IMR-90 (cell line): ENCODE data around the gene FBXL13. TPM values are rescaled to one million over a fixed set of nuclear protein-coding genes. Genes with fewer than 3 reads are reported as not detected.

Experiments
- ATAC-seq: fragments of 200-7000 bp; cut with Tn5 transposase; 2 replicates; pipeline ENCODE4 v1.9.1; 2020; ENCODE audit warnings: low read depth, mild to moderate bottlenecking, moderate library complexity
- BruUV-seq: library from RNA; stranded (reverse); fragments of 400-500 nt; replicated peaks from 2 replicates; lab custom pipeline; 2021; lab: Mats Ljungman, UMichigan
- CTCF ChIA-PET: fragments of 300-600 bp; formaldehyde crosslinking; extraction: SDS; loops from one replicate; lab custom pipeline; 2021; ENCODE audit warnings: antibody characterized with exemption; lab: Yijun Ruan, JAX
- POLR2A ChIA-PET: fragments of 300-600 bp; sonication (Branson Sonifier 250); formaldehyde crosslinking; loops from one replicate; lab custom pipeline; 2022; ENCODE audit warnings: antibody characterized with exemption; ENCODE audit not compliant: unreplicated experiment; lab: Charles Lee
- DNase-seq: peaks from one replicate; pipeline ENCODE4 v3.0.0; 2013
- H2AFZ ChIP-seq: replicated peaks from 2 replicates; pipeline ENCODE3; 2013; ENCODE audit warnings: low read length, mild to moderate bottlenecking; ENCODE audit not compliant: poor library complexity
- H2AK5ac ChIP-seq: 2 replicates; pipeline ENCODE4 v1.6.1; 2013; ENCODE audit warnings: low read depth, low read length, inconsistent platforms
- H2AK9ac ChIP-seq: replicated peaks from 2 replicates; pipeline ENCODE3; 2013; ENCODE audit warnings: mild to moderate bottlenecking, low read depth, low read length, moderate library complexity; ENCODE audit not compliant: poor library complexity
- H2BK120ac ChIP-seq: 2 replicates; pipeline ENCODE4 v1.6.1; 2013; ENCODE audit warnings: low read depth, low read length, inconsistent platforms
- H2BK15ac ChIP-seq: 3 replicates; pipeline ENCODE4 v1.6.1; 2013; ENCODE audit warnings: low read depth, low read length, inconsistent platforms
- H2BK20ac ChIP-seq: 2 replicates; pipeline ENCODE4 v1.6.1; 2013; ENCODE audit warnings: low read depth, mild to moderate bottlenecking, inconsistent platforms, low read length, moderate library complexity
- H2BK5ac ChIP-seq: 2 replicates; pipeline ENCODE4 v1.6.1; 2013; ENCODE audit warnings: mild to moderate bottlenecking, low read depth, low read length, inconsistent platforms; ENCODE audit not compliant: poor library complexity, severe bottlenecking
- H3K14ac ChIP-seq: replicated peaks from 2 replicates; pipeline ENCODE4 v1.6.1; 2013; ENCODE audit warnings: low read depth, low read length, inconsistent platforms
- H3K18ac ChIP-seq: 2 replicates; pipeline ENCODE4 v1.6.1; 2013; ENCODE audit warnings: low read depth, low read length, control low read depth
- H3K23ac ChIP-seq: 2 replicates; pipeline ENCODE4 v1.6.1; 2013; ENCODE audit warnings: low read depth, low read length, inconsistent platforms
- H3K27ac ChIP-seq: 2 replicates; pipeline ENCODE4 v1.5.1; 2013; ENCODE audit warnings: mild to moderate bottlenecking, control low read depth, low read length; ENCODE audit not compliant: insufficient read depth
- H3K27me3 ChIP-seq: 2 replicates; pipeline ENCODE4 v1.6.1; 2013; ENCODE audit warnings: low read length; ENCODE audit not compliant: control insufficient read depth, insufficient read depth
- H3K36me3 ChIP-seq: 2 replicates; pipeline ENCODE4 v1.6.1; 2013; ENCODE audit warnings: low read length, mixed read lengths; ENCODE audit not compliant: control insufficient read depth, insufficient read depth
- H3K4ac ChIP-seq: 2 replicates; pipeline ENCODE4 v1.6.1; 2013; ENCODE audit warnings: low read depth, low read length, inconsistent platforms
- H3K4me1 ChIP-seq: 2 replicates; pipeline ENCODE4 v1.6.1; 2013; ENCODE audit warnings: low read length, mixed read lengths; ENCODE audit not compliant: control insufficient read depth, insufficient read depth
- H3K4me2 ChIP-seq: 2 replicates; pipeline ENCODE4 v1.6.1; 2013; ENCODE audit warnings: low read depth, mild to moderate bottlenecking, control low read depth, low read length, moderate library complexity
- H3K4me3 ChIP-seq: 2 replicates; pipeline ENCODE4 v1.5.1; 2013; ENCODE audit warnings: low read depth, mild to moderate bottlenecking, control low read depth, low read length, moderate library complexity; ENCODE audit not compliant: insufficient read depth
- H3K56ac ChIP-seq: 2 replicates; pipeline ENCODE4 v1.6.1; 2013; ENCODE audit warnings: low read length, inconsistent platforms; ENCODE audit not compliant: insufficient read depth; ENCODE audit errors: extremely low read depth
- H3K79me1 ChIP-seq, 2 experiments: 2 replicates each; pipeline ENCODE4 v1.6.1; 2013; ENCODE audit warnings: low read length in 2 of 2, inconsistent platforms in 1 of 2, low read depth in 1 of 2
- H3K9ac ChIP-seq: 2 replicates; pipeline ENCODE4 v1.6.1; 2013; ENCODE audit warnings: low read depth, low read length, control low read depth
- H3K9me1 ChIP-seq: 2 replicates; pipeline ENCODE4 v1.6.1; 2013; ENCODE audit warnings: low read length, inconsistent platforms; ENCODE audit not compliant: insufficient read depth
- H3K9me3 ChIP-seq: 2 replicates; pipeline ENCODE4 v1.6.1; 2013; ENCODE audit warnings: low read length; ENCODE audit not compliant: control insufficient read depth, insufficient read depth
- H4K20me1 ChIP-seq: 2 replicates; pipeline ENCODE4 v1.6.1; 2013; ENCODE audit warnings: low read length, inconsistent platforms; ENCODE audit not compliant: insufficient read depth
- H4K5ac ChIP-seq: 2 replicates; pipeline ENCODE4 v1.6.1; 2013; ENCODE audit warnings: mild to moderate bottlenecking, low read depth, low read length, control low read depth
- H4K8ac ChIP-seq, 2 experiments: 2 replicates each; pipeline ENCODE4 v1.6.1; 2013; ENCODE audit warnings: low read depth in 2 of 2, low read length in 2 of 2, control low read depth in 1 of 2, inconsistent platforms in 1 of 2
- H4K91ac ChIP-seq: 2 replicates; pipeline ENCODE4 v1.6.1; 2013; ENCODE audit warnings: low read depth, low read length, inconsistent platforms; ENCODE audit not compliant: insufficient read depth
- CEBPB ChIP-seq: IDR thresholded peaks from 2 replicates; pipeline ENCODE4 v1.6.1; 2012; ENCODE audit warnings: low read depth, low read length, improper control_type of control experiment
- ELK1 ChIP-seq: fragments of 150-350 bp; IDR thresholded peaks from 2 replicates; pipeline ENCODE4 v1.6.1; 2016; ENCODE audit warnings: low read depth, mild to moderate bottlenecking, low read length, moderate library complexity, borderline replicate concordance
- MAFK ChIP-seq: IDR thresholded peaks from 2 replicates; pipeline ENCODE4 v1.6.1; 2012; ENCODE audit warnings: low read depth, low read length, improper control_type of control experiment
- RAD21 ChIP-seq: IDR thresholded peaks from 2 replicates; pipeline ENCODE4 v1.6.1; 2012; ENCODE audit warnings: low read length, improper control_type of control experiment
- RFX5 ChIP-seq: IDR thresholded peaks from 2 replicates; pipeline ENCODE4 v1.8.0; 2012; ENCODE audit warnings: low read depth, mild to moderate bottlenecking, low read length, moderate library complexity
- WGBS, 2 experiments: methylation state at CpG; one replicate each; pipeline versions ENCODE4 v1.1.5 to v1.1.7; 2013; ENCODE audit warnings: missing lambda C conversion rate in 2 of 2; ENCODE audit not compliant: insufficient read length in 1 of 2; ENCODE audit errors: extremely low coverage in 2 of 2; 5-methylcytosine and 5-hydroxymethylcytosine counted together
- dilution Hi-C: fragments of 300-500 bp; cut with HindIII; formaldehyde crosslinking; loops from one replicate; pipeline ENCODE4 v1.14.3; 2018; ENCODE audit warnings: low sequenced_read_pairs; ENCODE audit not compliant: unreplicated experiment
- in situ Hi-C: fragments of 300-500 bp; cut with MboI; formaldehyde crosslinking; loops from 3 replicates; pipeline ENCODE4 v1.14.3; 2019; ENCODE audit warnings: low sequenced_read_pairs, inconsistent platforms, mixed read lengths
- intact Hi-C: fragments of 100-400 bp; cut with micrococcal nuclease; formaldehyde crosslinking; loops from 2 replicates; pipeline ENCODE4 v1.10.0; 2022
- polyA plus RNA-seq, 3 experiments: library from polyadenylated mRNA; depleted of rRNA; stranded (reverse); fragments of >200 nt; gene quantifications; 2 replicates each; pipeline ENCODE4 v1.2.3, GENCODE V29; 2012; ENCODE audit warnings: low replicate concordance in 1 of 3
- total RNA-seq: library from RNA; depleted of rRNA; stranded (reverse); fragments of >200 nt; gene quantifications from 2 replicates; pipeline ENCODE4 v1.2.3, GENCODE V29; 2012

FBXL13 gene
- total and polyA plus RNA-seq, 2 of the 4 experiments (the other 2 are of a cell fraction), result 0.24 to 0.36 TPM

- TF ChIP-seq CEBPB (no peak), RFX5 (no peak)
Measured at GRCh38 chr7:102813191-102814024, 261.2 kb downstream of the FBXL13 start (continued).

GRCh38 chr7:102811942-102812678 lies 262.5 kb downstream of the FBXL13 start:
- no peak overlapping the region for H2AK5ac ChIP-seq
- TF ChIP-seq MAFK (peak; percentile 90), ELK1 (no peak), RAD21 (no peak)
- WGBS, 2 experiments, result no CpG with 5 or more reads among the region's 8 CpGs
- H2BK120ac ChIP-seq, result no peak overlapping the region
- H3K56ac ChIP-seq, result no peak overlapping the region
- intact Hi-C loops, result no loop called here
- no peak overlapping the region for H4K5ac ChIP-seq
- BruUV-seq, result no TSS peak
- H3K4ac ChIP-seq, result no peak overlapping the region
- no peak overlapping the region for H3K4me2 ChIP-seq
- dilution Hi-C loops, result no loop called here
- in situ Hi-C loops, result no loop called here
- peaks cover 4% of the 10 kb centered on the region for H3K9me3 ChIP-seq
- no peak overlapping the region for H2BK5ac ChIP-seq
- H3K18ac ChIP-seq, result no peak overlapping the region
- no peaks in the 10 kb centered on the region for H3K79me1 ChIP-seq
- H2BK15ac ChIP-seq, result no peak overlapping the region
- H4K8ac ChIP-seq, result no peak overlapping the region
- CTCF ChIA-PET, result no interaction called here
- H3K4me3 ChIP-seq, result no peak overlapping the region
- no peak for ATAC-seq
- H3K23ac ChIP-seq, result no peak overlapping the region
- H3K27me3 ChIP-seq, result no peaks in the 10 kb centered on the region; the same call in 1 of the 2 replicates
- H2AFZ ChIP-seq, result no peak overlapping the region
- H3K9ac ChIP-seq, result no peak overlapping the region
- peaks cover 8% of the 10 kb centered on the region for H3K4me1 ChIP-seq
- no peaks in the 10 kb centered on the region; the same call in none of the 2 replicates for H3K9me1 ChIP-seq
- H4K91ac ChIP-seq, result no peak overlapping the region
- H3K14ac ChIP-seq, result no peak overlapping the region
- POLR2A ChIA-PET, result no interaction called here
- no peaks in the 10 kb centered on the region for H3K36me3 ChIP-seq
- DNase-seq, result no peak
- no peak overlapping the region for H2AK9ac ChIP-seq
- H3K27ac ChIP-seq, result no peak overlapping the region
- H2BK20ac ChIP-seq, result no peak overlapping the region
- H4K20me1 ChIP-seq, result no peaks in the 10 kb centered on the region
